Prostate gland (tissue), 2 donors: ENCODE measurements around the gene CSE1L.

ENCODE experiments used
- CTCF ChIP-seq, 4 experiments: fragments of 200-600 bp in 2 of 4; fragments of 450-650 bp in 2 of 4; sonication (generic) in 2 of 4; IDR thresholded peaks; 1 replicate in 3 of 4; 2 replicates in 1 of 4; pipeline ENCODE4 v1.5.1; 2016 to 2019; ENCODE audit warnings: antibody characterized with exemption in 4 of 4, mild to moderate bottlenecking in 2 of 4, moderate library complexity in 2 of 4
- POLR2A ChIP-seq: fragments of 450-650 bp; IDR thresholded peaks from one replicate; pipeline ENCODE4 v1.6.1; 2016; ENCODE audit warnings: antibody characterized with exemption, mild to moderate bottlenecking
- POLR2AphosphoS5 ChIP-seq: sonication (generic); formaldehyde crosslinking; IDR thresholded peaks from one replicate; pipeline ENCODE4 v1.6.1; 2017; ENCODE audit warnings: antibody characterized with exemption

GRCh38 chr20:49052334-49052733 lies 6.2 kb downstream of the CSE1L start:
- TF ChIP-seq CTCF (IDR thresholded peaks at IDR 0.05) (no peak), POLR2AphosphoS5 (no peak), POLR2A (no peak)
